Glomerular visceral epithelial cell (primary cell): ENCODE measurements around the gene NAV2.

Experiments used
- DNase-seq: peaks from one replicate; pipeline ENCODE4 v3.0.0-alpha.2; 2016; ENCODE audit errors: extremely low spot score

The NAV2 gene

GRCh38 chr11:20038972-20039371, 326.3 kb downstream of the NAV2 start:
- DNase-seq = no peak

GRCh38 chr11:20041499-20041898, 328.9 kb downstream of the NAV2 start:
- no peak for DNase-seq

- DNase-seq = no peak
Observed at GRCh38 chr11:20042045-20042639, 329.5 kb downstream of the NAV2 start.

GRCh38 chr11:20042811-20043341, 330.2 kb downstream of the NAV2 start:
- no peak for DNase-seq

DNA sequence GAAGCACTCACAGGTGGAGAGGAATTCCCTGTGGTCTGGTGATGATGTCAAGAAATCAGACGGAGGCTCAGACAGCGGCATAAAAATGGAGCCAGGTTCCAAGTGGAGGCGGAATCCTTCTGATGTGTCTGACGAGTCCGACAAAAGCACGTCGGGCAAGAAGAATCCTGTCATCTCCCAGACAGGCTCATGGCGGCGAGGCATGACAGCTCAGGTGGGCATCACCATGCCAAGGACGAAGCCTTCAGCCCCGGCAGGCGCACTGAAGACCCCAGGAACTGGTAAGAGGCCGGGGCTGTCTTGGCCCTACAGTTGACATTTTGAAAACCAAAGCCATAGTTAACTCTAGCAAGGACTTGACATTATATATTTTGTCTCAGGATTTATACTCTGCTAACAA, 331.4 kb downstream of the NAV2 start:
- no peak for DNase-seq

DNA sequence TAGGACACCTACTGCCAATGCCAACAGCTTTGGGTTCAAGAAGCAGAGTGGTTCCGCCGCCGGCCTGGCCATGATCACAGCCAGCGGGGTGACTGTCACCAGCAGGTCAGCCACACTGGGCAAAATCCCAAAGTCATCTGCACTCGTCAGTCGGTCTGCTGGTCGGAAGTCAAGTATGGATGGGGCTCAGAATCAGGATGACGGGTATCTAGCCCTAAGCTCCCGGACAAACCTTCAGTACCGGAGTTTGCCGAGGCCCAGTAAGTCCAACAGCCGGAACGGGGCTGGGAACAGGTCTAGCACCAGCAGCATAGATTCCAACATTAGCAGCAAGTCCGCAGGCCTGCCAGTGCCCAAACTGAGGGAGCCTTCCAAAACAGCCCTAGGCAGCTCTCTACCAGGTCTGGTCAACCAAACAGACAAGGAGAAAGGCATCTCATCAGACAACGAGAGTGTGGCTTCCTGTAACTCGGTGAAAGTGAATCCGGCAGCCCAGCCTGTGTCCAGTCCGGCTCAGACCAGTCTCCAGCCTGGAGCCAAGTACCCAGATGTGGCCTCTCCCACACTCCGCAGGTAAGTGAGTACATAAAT, 332.6 kb downstream of the NAV2 start:
- DNase-seq = no peak

DNA sequence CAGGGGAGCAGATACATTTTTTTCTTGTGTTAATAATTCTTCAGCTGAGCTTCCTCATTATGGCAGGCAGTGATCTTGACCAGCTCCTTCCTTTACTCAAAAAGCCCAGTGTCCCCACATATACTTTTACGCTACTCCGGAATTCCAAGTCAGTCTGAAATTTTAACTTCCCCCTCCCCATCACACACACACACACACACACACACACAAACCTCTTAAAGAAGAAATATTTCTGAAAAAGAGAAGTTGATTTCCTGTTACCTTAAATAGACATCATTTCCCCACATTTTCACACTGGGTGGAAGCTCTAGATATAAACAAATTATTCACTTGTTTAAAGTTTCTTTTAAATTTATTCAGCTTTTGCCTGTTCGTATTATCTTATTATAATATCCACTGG, 333.8 kb downstream of the NAV2 start:
- no peak for DNase-seq

GRCh38 chr11:20047006-20047768, 334.6 kb downstream of the NAV2 start:
- DNase-seq = no peak

DNA sequence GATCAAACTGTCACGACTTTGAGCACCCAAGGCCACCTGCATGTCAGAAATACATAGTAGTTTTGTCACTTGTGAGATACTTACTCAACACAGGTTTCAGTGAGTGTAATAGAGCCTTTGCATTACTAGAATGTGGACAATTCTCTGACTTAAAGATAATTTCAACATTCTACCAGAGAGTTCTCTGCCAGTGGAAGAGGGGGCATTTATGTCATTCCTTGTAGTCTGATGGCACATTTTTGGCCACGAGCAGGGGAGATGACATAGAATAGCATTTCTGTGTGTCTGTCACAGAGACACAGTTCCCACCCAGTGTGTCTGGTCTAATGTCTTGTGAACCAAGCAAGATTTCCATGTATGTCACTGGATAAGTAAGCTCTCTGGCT, 335.1 kb downstream of the NAV2 start:
- DNase-seq = no peak

DNA sequence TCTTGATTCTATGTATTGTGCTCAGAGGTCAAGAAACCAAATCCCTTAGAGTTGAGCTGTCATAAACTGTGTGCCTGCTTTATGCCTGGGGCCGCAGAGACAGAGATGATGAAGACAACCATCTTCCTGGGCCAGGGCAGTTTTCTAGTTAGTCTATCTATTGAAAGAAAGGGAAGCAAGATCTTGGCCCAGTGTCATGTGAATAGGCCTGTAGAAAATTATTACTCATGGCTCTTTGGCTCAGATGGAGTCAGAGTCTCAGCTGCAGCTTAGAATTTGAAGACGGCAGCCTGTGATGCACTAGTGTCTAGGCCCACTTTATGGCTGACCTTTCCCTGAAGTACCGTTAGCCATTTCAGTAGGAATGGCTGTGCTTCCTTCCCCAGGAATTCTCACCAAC, 335.6 kb downstream of the NAV2 start:
- DNase-seq = no peak

DNA sequence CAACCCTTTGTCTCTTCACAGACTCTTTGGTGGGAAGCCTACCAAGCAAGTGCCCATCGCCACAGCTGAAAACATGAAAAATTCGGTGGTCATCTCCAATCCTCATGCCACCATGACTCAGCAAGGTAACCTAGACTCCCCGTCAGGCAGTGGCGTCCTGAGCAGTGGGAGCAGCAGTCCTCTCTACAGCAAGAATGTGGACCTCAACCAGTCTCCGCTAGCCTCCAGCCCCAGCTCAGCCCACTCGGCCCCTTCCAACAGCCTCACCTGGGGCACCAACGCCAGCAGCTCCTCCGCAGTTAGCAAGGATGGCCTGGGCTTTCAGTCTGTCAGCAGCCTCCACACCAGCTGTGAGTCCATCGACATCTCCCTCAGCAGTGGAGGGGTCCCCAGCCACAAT, 336.1 kb downstream of the NAV2 start:
- no peak for DNase-seq

DNA sequence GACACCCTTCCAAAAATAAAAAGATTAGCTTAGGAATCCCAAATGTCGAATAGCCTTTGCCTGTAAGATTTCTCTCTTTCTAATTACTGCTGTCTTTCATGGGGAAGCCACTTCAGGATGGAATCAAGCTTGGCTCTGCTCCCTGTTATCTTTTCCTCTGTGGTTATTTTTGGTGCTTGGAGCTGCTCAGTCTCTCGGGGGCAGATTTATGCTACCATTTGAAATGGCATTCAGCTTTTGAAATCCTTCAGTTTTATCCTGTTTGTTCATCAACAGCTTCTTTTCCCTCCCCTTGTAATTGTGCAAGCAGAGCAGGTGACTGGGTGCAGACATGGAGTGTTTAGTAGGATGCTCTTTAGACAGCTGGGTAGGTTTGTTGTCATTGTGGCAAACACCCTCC, 336.6 kb downstream of the NAV2 start:
- DNase-seq = no peak

DNA sequence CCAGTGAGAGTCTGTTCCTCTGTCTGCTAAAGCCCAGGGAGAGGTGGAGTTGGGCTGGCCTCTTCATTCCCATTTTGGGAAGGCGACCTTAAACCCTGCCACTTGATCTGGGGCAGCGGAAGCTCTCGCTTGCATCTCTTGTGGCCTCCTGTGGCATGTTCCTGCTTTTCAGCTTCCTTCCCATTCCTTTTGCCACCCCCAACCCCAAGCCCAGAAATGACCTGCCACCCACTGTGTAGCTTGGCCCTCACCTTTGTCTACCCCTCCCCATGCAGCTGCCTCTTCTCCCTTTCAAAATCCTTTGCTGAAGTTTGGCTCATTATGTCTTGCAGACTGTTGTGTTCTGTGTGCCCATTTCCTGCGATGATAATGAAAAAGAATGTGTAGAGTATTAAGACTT, 337.4 kb downstream of the NAV2 start:
- no peak for DNase-seq

DNA sequence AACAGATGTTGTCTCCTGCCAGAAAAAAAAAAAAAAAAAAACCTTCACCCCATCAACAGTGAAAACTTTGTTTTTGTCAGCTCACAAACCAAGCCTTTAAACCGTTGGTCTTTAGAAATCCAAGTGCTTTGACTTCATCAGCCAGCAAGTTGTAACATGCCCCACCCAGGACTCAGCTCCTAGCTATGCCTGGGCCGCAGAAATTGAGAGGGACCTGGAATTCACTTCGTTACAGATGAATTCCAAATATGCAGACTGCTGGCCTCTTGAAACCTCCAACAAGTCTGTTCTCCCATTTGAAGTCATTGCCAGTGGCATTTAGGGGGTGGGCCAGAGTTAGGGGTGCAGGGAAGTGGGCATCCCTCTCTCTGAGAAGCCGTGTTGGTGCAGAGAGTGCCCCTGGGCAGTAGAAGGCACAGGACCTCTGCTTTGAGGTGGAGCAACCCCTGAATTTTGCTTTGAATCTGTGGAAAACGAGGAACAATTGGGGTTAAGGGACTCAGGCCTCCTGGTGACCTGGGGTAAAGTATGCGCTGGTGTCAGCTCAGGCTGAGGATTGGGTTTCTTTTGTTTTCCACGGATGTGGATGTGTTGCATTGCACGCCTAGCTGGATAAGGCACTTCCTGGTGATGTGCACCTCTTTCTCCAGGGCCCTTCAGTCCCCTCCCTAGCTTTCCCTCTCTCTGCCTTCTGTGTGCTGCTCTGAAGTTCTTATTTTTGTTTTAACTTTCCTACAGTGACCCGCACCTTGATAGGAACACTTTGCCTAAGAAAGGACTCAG, 338.1 kb downstream of the NAV2 start:
- no peak for DNase-seq

DNA sequence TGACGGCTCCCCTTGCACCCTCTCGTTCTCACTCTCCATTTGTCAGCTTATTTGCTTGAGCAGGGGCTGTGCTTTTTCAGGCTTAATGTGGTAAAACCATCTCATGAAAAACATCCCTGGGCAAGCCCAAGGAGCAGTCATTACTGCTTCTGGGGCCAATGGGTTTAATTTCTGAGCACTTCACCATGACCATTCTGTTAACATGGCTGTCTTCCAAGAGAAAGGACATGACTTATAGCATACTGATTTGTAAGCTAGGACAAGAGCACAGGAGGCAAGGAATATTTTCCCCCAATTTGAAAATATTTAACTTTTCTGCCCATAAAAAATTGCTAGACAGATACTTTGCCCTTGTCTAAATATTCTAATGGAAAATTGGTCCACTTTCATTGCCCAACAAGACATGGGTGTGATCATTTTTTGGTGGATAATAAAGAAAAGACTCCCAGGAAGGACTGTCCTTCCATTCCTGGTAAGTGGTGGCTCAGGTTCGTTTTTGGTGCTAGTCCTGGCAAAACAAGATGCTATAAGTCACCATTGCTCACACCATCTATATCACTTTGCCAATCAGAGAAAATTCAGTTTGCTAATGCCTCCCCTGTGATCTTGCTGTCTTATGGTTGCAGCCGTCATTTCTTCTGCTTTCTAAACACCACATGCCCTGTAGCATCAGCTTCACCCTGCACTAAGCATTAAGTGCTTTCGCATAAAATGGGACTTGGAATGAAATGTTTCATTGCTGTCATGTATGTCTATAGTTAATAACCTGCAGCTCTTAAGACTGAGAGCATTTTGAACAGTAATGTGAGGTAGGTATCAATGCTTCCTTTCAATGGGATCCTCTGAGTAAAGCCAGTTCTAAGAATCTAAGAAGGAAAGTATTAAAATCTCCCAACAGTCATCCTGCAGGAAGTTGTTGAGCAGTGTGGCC, 339.1 kb downstream of the NAV2 start:
- no peak for DNase-seq

DNA sequence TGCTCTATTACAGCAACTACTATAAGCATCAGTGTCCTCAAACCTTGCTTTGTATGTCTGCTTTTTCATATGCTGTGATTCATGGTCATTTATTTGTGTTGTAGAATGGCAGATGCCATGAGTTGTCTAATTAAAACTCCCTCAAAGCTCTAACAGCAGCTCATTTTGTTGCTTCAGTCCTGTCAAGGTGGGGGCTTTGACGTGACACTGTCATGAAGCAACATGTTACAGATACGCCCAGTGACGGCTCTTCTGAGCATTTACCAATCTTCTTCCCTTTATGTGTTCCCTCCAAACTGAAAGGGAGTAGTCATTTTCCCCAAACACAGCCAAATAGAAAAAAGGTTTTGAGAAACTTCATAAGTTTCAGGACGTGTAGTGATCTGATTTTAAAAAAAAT, 340.9 kb downstream of the NAV2 start:
- DNase-seq = no peak

DNA sequence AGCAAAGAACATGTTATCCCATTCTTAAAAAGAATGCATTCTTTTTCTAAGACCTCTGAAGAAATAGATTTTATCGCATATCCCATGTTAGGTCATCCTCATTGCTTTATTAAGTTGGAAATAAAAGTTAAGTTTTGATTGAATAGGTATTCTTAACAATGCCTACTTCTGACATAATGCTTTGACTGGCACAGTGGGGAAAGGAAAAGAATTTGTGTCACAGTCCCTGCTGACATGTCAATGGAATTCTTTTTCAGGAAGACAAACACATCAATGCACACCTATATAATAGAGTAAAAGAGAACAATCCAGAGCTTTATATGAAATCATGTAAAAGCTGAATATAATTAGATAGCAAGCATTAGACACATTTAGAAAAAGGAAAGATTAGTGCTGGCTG, 341.9 kb downstream of the NAV2 start:
- no peak for DNase-seq

DNA sequence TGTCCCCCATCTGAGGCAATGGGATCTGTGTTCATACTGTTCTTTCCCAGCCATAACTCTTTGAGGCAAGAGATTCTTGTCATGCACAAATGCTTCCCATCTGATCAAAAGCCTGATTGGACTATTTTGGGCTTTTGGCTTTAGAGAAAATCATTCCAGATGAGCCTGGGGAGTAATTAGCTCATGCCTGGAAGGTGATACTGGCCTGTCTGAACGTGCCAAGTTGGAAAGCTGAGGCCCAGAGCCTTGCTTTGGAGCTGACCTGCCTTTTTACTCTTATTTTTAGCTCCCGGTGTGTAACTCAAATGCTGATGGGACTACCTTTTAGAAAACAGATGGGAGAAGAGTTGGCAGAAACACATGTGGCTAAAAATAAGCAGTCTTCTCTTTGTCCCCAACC, 342.7 kb downstream of the NAV2 start:
- DNase-seq = no peak

GRCh38 chr11:20056109-20056949, 343.7 kb downstream of the NAV2 start:
- no peak for DNase-seq
